ENCODE results near the gene STX8.
A peak's percentile ranks its signal among the peaks of the same experiment; 100 is the strongest.
"Not testable (repeated sequence)": the region's sequence is repeated elsewhere in the genome, so short reads cannot be mapped to it uniquely, and the experiment has no call there.

STX8 gene

DNA sequence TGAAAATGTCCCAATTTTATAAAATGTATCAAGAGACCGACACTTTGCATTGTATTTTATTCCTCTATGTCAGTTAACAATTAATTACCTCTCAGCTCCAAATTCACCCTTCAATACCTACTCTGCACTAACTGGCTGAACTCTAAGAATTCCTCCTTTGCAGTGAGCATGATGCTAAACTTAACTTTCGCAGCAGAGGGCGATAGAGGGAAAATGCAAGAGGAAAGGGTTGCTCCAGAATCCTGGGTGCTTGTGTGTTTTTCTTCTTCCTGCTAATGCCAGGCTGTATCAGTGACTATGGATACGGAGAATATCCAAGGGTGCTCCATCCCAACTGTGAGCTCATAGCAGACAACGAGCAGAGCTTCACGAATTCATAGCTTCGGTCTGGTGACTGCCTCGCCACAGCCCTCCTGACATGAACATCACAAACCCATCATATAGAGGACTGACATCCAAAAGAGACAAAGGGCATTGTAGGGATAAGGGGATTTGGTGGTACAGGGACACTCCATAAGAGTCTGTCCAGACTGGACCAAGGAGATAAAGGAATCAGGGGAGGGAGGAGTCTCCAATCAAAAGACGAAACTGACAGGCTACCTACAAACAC is 172.9 kb downstream of the STX8 start:
- no peak for DNase-seq (ENCODE audit: low read depth in 2 of 2)

DNA sequence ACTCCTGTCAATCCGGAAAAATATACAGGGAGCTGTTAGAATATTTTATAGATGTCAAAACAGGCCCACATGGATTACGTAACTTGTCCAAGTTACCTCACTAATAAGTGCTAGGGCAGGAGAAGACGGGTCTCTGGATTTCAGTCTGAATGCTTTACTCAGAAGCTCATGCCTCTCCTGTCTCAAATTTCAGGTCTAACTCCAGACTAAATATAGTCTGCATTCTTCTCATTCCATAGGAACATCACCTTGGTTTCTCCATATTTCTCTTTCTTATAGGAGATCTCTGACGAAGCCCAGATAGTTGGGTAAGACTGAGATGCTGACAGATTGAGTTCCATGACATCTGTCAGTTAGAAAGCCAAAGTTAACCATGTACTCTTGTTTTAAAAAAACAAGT is 174.2 kb downstream of the STX8 start:
- DNase-seq (ENCODE audit: low read depth in 2 of 2) = peak; percentile 55 to 59

DNA sequence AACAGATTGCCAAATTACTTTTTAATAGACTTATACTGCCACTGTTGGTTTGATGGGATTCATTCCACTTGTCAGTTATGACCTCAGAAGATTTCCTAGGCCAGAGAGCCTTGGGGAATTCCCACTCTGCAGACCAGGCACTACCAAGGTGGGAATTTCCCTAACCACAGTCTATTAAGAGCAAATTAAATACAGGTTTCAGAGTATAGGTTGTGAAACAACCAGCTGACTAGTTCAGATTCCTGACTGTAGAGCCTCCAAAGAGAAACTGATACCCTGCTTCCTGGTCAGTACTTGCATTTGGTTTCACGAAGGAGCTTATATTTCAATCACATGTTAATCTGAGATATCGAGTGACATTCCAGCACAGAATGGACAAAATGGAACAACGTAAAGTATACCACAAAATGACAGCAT is 186.5 kb downstream of the STX8 start:
- peak; percentile 91 to 94 for DNase-seq (ENCODE audit: low read depth in 2 of 2)

GRCh38 chr17:9386401-9386800 is 189.2 kb downstream of the STX8 start:
- no peak for DNase-seq (ENCODE audit: low read depth in 2 of 2)

DNA sequence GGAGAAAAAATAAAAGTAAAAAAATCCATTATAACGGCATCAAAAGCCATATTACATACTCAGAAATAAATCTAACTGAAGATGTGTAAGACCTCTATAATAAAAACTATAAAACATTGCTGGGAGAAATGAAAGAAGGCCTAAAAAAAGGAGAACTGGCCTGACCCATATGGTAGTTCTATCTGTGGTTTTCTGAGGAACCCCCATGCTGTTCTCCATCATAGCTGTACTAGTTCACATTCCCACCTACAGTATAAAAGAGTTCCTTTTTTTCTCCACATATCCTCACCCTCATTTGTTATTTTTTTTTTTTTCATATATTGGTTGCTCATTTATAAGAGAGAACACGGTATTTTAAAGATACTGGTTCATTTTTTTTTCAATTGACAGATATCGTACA is 191.8 kb downstream of the STX8 start:
- DNase-seq (ENCODE audit: low read depth in 2 of 2) = no peak

- DNase-seq (ENCODE audit: low read depth in 2 of 2) = no peak
These were observed 193.0 kb downstream of the STX8 start for GRCh38 chr17:9382626-9383025.

GRCh38 chr17:9381068-9381467 is 194.6 kb downstream of the STX8 start:
- DNase-seq (ENCODE audit: low read depth in 2 of 2) = no peak

DNA sequence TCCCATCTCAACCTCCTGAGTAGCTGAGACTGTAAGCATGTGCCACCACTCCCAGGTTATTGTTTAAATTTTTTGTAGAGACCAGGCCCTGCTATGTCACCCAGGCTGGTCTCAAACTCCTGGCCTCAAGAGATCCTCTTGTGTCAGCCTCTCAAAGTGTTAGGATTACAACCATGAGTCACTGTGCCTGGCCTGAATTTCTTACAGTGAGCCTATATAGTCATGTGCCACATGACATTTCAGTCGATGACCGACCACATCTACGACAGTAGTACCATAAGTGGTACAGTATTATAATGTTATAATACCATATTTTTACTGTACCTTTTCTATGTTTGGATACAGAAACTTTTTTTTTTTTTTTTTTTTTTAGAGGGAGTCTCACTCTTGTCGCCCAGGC is 195.3 kb downstream of the STX8 start:
- no peak for DNase-seq (ENCODE audit: low read depth in 2 of 2)

- DNase-seq (ENCODE audit: low read depth in 2 of 2) = not testable (repeated sequence)
These were observed 199.4 kb downstream of the STX8 start for GRCh38 chr17:9376177-9376576.

- DNase-seq (ENCODE audit: low read depth in 2 of 2) = no peak
These were observed 204.6 kb downstream of the STX8 start for GRCh38 chr17:9371019-9371418.

DNA sequence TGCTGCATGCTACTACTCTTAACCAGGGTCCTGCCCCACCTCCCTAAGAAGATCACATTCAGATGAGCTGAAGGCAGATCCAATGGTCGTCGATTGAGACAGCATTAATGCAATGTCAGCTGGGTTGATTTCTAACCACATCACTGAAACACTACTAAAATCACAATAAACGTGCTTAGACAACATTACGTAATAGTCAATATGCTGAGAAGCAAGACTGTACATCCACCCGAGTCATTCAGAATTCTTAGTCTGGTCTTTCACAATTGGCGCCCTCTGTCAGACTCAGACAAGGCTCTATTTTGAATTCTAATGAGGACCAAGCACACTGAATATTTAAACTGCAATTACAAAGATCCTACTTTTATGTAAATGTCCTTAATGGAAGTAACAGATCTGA is 205.2 kb downstream of the STX8 start:
- DNase-seq (ENCODE audit: low read depth in 2 of 2) = no peak

DNA sequence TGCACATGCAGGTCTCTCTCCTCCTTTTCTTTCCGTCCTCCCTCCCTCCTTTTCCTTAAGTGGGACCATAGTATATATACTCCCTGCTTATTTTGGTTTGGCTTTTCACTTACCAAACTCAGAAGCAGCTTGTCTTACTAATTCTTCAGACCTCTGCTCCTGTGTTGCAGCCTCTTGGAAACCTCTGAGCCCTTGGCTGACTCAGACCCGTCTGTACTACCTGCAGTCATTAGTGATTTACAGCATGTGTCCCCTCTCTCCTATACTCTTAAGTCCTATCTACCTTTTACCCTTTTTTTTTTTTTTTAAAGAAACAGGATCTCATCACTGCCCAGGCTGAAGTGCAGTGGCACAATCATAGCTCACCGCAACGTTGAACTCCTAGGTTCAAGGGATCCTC is 207.0 kb downstream of the STX8 start:
- no peak for DNase-seq (ENCODE audit: low read depth in 2 of 2)

DNA sequence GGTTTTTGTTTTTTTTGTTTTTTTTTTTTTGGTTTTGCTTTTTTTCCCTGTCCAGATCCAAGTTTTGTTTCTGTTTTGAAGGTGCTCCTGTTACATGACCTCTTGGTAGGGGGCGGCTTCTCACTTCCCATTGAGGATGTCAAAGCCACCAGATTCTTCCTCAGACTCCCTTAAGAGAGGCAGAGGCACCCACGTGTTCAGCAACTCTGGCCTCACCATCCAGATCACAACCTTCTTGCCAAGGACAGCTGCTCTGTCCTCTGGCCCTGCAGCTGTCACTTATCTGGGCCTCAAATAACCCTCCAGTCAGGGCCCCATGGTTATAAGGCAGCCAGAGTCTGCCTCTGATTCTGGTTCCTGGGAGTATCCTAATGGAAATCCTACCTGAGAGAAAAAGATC is 208.5 kb downstream of the STX8 start:
- no peak for DNase-seq (ENCODE audit: low read depth in 2 of 2)

GRCh38 chr17:9364837-9365430 is 210.7 kb downstream of the STX8 start:
- no peak for DNase-seq (ENCODE audit: low read depth in 2 of 2)

DNA sequence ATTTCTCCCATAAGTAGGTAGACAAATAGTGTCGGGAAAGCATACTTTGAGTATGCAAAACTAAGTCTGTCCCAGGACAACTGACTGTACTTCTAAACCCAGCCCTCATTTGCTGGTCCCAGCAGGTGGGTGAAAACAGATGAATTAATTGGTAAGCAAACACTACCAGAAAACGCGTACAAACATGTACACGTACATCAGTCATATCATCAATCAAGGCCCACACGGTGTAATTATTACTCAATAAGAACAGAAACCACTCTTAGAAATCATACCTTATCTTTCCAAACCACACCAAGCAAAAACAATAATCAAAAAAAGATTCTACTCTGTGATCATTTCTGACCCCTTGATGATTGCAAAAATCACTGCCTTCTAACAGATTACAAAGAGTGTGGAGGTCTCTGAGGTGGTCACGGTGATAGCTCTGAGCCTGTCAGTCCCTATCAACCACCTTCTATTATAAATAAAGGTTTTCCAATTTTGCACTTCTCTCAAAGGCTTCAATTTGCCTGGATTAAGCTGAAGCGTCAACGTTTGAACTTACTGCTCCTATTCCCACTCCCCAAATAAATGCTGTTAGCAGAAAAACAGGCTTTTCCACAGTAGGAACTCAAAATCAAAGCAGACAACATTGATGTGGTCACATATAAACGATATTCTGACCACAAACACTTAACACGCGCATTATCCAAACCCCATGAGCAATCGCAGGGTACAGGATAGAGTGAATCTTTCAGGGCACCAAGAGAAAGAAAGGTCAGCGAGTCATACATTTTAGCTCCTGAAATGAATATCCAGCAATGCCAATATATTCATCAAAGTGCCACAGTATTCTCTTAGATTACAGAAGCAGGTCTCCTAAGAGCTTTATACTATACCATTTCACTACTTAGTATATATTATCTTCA is 211.9 kb downstream of the STX8 start:
- DNase-seq (ENCODE audit: low read depth in 2 of 2) = no peak

DNA sequence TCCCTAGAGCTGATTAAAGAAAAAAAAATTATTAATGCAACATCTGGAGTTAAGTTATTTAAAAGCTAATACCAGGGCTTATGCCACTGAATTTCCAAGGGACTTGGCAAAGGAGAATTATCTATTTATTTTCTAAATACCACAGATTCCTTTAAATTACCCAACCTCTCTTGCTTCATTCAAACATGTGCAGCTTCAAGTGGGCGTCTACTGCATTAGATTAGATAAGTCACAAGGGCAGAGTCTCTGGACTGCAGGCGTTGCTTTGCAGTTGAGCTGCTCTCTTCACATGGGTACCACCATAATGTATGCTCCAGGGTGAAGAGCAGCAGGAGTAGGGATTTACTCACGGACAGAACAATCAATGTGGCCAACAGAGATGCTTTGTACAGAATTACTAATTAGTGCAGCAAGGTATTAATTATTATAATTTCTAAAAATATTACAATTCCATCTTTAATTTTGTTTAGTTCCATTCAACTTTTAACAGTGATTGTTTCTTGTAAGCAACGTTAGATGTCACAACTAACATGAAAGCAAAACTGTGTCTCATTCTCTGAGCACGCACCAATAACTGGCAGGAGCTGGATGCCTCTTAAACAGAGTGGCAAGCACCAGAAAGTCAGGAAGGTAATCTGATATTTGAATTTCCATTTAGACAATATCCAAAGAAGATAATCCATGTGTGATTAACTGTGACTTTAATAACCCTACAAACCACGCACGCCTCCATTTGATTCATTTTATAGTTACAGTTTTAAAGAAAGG is 214.2 kb downstream of the STX8 start:
- no peak for DNase-seq (ENCODE audit: low read depth in 2 of 2)

GRCh38 chr17:9360677-9361081 is 214.9 kb downstream of the STX8 start:
- DNase-seq (ENCODE audit: low read depth in 2 of 2) = no peak

- DNase-seq (ENCODE audit: low read depth in 2 of 2) = no peak
These were observed 219.1 kb downstream of the STX8 start for GRCh38 chr17:9356488-9356911.

DNA sequence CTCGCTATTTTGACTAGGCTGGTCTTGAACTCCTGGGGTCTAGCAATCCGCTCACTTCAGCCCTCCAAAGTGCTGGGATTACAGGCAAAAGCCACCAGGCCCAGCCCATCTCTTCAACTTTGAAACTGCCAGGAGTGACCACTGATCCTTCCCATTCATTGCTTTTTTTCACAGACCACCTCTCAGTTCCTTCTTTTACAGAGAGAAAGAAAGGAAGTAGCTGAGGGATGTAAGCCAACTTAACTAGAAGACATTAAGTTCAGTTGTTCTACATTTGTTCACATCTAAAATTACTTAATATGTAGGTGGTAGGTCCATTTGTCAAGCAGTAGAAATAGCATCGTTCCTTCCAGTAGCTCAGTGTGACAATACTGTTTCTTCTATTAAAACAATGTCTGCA is 219.8 kb downstream of the STX8 start:
- no peak for DNase-seq (ENCODE audit: low read depth in 2 of 2)

DNA sequence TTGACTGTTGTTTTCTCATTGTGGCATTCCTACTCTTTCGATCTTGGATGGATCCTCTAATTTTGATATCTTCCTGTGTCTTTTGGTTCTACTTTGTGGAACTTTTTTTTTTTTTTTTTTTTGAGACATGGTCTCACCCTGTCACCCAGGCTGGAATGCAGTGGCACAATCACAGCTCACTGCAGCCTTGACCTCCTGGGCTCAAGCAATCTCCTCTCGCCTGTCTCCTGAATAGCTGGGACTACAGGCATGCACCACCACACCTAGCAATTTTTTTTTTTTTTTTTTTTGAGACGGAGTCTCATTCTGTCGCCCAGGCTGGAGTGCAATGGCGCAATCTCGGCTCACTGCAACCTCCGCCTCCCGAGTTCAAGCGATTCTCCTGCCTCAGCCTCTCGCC is 220.4 kb downstream of the STX8 start:
- not testable (repeated sequence) for DNase-seq (ENCODE audit: low read depth in 2 of 2)

DNA sequence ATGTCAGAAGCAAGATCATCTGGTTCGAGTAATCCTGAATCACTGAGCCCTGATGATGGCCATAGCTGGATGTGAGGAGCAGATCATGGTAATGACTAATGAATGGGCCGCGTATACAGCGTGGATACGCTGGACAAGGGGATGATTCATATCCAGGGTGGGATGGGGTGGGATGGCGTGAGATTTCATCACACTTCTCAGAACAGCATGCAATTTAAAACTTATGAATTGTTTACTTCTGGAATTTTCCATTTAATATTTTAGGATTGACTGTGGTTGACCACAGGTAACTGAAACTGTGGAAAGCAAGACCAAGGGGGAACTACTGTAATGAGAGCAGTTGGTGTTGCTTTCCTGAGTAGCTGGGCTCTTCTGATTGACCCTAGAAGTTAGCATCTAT is 225.5 kb downstream of the STX8 start:
- peak; percentile 86 to 88 for DNase-seq (ENCODE audit: low read depth in 2 of 2)

GRCh38 chr17:9346296-9346926 is 229.2 kb downstream of the STX8 start:
- no peak for DNase-seq (ENCODE audit: low read depth in 2 of 2)

Data from fibroblast of skin of left quadriceps (primary cell).